ENCODE results near the gene OR1K1. TPM values are rescaled to one million over a fixed set of nuclear protein-coding genes. Genes with fewer than 3 reads are reported as not detected.

The OR1K1 gene
- total RNA-seq, 1 experiment from 2014 or later = not detected

DNA sequence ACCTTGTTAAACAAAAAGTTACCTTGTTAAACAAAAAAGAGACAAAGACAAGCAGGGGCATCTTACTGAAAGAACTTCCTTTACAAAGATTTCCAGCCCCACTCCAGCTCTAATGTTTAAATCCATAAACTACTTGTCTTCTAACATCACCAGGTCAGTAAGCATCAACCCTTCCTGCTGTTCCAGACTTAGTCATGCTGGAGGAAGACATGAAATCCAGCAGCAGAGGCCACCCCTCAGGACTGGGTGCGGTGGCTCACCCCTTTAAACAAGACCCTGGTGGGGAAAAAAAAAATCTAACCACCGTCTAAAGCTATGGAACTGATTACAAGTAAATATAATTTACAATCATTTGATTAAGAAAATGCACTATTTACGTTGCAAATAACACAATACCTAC, 19.4 kb downstream of the OR1K1 start:
- Histone ChIP-seq H3K4me2 (ENCODE audit: low read length) (no peak overlapping the region), H4K20me1 (ENCODE audit: insufficient read depth) (no peaks in the 10 kb centered on the region), H3K9me3 (ENCODE audit: control insufficient read depth in 1 of 2, insufficient read depth in 1 of 2, low read depth in 1 of 2, low read length in 2 of 2) (no peaks in the 10 kb centered on the region), H3K4me3 (replicated peaks in 1 of 2; ENCODE audit: low read depth in 1 of 2, low read length in 2 of 2) (no peak overlapping the region), H3K27me3 (ENCODE audit: insufficient read depth, low read length) (no peaks in the 10 kb centered on the region), H3K36me3 (ENCODE audit: control insufficient read depth in 1 of 2, insufficient read depth in 2 of 2, low read length in 2 of 2) (peaks cover 10 to 13% of the 10 kb centered on the region in 2 experiments; a peak in 3 of 4 replicates), H3K9ac (ENCODE audit: low read length) (no peak overlapping the region), H2AFZ (ENCODE audit: low read depth, low read length, poor library complexity, severe bottlenecking) (no peak overlapping the region), H3K27ac (ENCODE audit: low read depth, low read length) (no peak overlapping the region), H3K9me2 (ENCODE audit: insufficient read depth) (no peaks in the 10 kb centered on the region), H3K79me2 (ENCODE audit: insufficient read depth, low read length) (peaks cover 4% of the 10 kb centered on the region; the same call in 1 of the 2 replicates), H3K4me1 (ENCODE audit: control insufficient read depth in 1 of 2, insufficient read depth in 2 of 2, low read length in 2 of 2) (peaks cover 4 to 10% of the 10 kb centered on the region in 2 experiments; a peak in 3 of 4 replicates)
- TF ChIP-seq RAD21 (IDR thresholded peaks at IDR 0.05; ENCODE audit: low read depth) = no peak
- TF ChIP-seq, protein P1, sequence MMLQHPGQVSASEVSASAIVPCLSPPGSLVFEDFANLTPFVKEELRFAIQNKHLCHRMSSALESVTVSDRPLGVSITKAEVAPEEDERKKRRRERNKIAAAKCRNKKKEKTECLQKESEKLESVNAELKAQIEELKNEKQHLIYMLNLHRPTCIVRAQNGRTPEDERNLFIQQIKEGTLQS (IDR thresholded peaks at IDR 0.05) = no peak
- TF ChIP-seq, protein P2, sequence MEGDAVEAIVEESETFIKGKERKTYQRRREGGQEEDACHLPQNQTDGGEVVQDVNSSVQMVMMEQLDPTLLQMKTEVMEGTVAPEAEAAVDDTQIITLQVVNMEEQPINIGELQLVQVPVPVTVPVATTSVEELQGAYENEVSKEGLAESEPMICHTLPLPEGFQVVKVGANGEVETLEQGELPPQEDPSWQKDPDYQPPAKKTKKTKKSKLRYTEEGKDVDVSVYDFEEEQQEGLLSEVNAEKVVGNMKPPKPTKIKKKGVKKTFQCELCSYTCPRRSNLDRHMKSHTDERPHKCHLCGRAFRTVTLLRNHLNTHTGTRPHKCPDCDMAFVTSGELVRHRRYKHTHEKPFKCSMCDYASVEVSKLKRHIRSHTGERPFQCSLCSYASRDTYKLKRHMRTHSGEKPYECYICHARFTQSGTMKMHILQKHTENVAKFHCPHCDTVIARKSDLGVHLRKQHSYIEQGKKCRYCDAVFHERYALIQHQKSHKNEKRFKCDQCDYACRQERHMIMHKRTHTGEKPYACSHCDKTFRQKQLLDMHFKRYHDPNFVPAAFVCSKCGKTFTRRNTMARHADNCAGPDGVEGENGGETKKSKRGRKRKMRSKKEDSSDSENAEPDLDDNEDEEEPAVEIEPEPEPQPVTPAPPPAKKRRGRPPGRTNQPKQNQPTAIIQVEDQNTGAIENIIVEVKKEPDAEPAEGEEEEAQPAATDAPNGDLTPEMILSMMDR (IDR thresholded peaks at IDR 0.05 in 2 of 3, conservative IDR thresholded peaks at IDR 0.05 in 1 of 3; ENCODE audit: borderline replicate concordance in 1 of 3, insufficient read depth in 1 of 3, low read depth in 2 of 3, low read length in 2 of 3) = no peak
- TF ChIP-seq CEBPB (IDR thresholded peaks at IDR 0.05; ENCODE audit: low read depth) = no peak
- no peak for TF ChIP-seq SIN3A (IDR thresholded peaks at IDR 0.05; ENCODE audit: low read depth)
- TF ChIP-seq YY1 (IDR thresholded peaks at IDR 0.05; ENCODE audit: extremely low read depth, insufficient replicate concordance, low read depth, low read length) = no peak
- no peak for TF ChIP-seq SP1 (IDR thresholded peaks at IDR 0.05; ENCODE audit: low read depth)
- no peak for TF ChIP-seq ELF1 (IDR thresholded peaks at IDR 0.05; ENCODE audit: borderline replicate concordance, low read depth)
- TF ChIP-seq ZNF274 (IDR thresholded peaks at IDR 0.05; ENCODE audit: low read depth, low read length) = no peak
- TF ChIP-seq EGR1 (IDR thresholded peaks at IDR 0.05; ENCODE audit: low read depth) = no peak
- ATAC-seq (no peak), DNase-seq (ENCODE audit: low read depth, low spot score) (no peak)
- ChIA-PET RAD21 (ENCODE audit: low non-redundant PET in 1 of 2, low total read pairs in 2 of 2, uncharacterized antibody in 2 of 2, unreplicated experiment in 2 of 2) (no interaction called here), POLR2A (no interaction called here), CTCF (interaction anchor here (0.5 to 2.5 kb wide), 3 partner anchors 9 to 355 kb away, joined by 3 to 7 read pairs (median 5); partner anchors contain the start of gene PDCL)
- intact Hi-C loops (cut with micrococcal nuclease) = no loop called here
- no TSS peak for BruUV-seq (replicated peaks)

Data from HCT116 (cell line).